ENCODE results near the gene PDCD2. TPM values are rescaled to one million over a fixed set of nuclear protein-coding genes. Genes with fewer than 3 reads are reported as not detected.
A peak's percentile ranks its signal among the peaks of the same experiment; 100 is the strongest.

PDCD2 gene
- total RNA-seq, 1 experiment from 2014 or later, result 121 TPM

DNA sequence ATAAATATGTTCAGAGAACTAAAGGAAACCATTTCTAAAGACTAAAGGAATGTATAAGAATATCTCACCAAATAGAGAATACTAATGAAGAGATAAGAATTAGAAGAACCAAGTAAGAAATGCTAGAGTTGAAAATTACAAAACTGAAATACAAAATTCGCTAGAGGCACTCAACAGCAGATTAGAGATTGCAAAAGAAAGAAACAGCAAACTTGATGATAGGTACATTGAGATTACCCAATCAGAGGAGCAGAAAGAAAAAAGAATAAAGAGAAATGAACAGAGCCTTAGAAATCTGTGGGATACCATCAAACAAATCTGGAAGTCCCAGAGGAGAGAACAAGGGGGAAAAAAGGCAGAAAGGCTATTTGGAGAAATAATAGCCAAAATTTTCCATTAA lies 6.3 kb upstream of the PDCD2 start:
- DNase-seq (ENCODE audit: low read depth, low spot score), result no peak
- Histone ChIP-seq H3K4me1 (ENCODE audit: control insufficient read depth, insufficient read depth, low read length) (no peaks in the 10 kb centered on the region), H3K9me3 (ENCODE audit: control insufficient read depth, insufficient read depth, low read depth, low read length) (peaks cover 24% of the 10 kb centered on the region), H3K4me3 (ENCODE audit: low read depth in 2 of 2, low read length in 2 of 2) (no peak overlapping the region), H3K36me3 (ENCODE audit: control insufficient read depth, insufficient read depth, low read length) (no peaks in the 10 kb centered on the region), H3K27me3 (ENCODE audit: control insufficient read depth, insufficient read depth, low read length) (peaks cover 9% of the 10 kb centered on the region), H3K27ac (ENCODE audit: low read length) (no peak overlapping the region)
- intact Hi-C loops (cut with micrococcal nuclease; ENCODE audit: unreplicated experiment) (no loop called here), in situ Hi-C loops (cut with HindIII; ENCODE audit: low pct_unique_long_range_greater_than_20kb, low sequenced_read_pairs) (no loop called here)
- ChIA-PET CTCF (no interaction called here), POLR2A (no interaction called here)
- BruUV-seq (replicated peaks), result no TSS peak
- no peak for TF ChIP-seq POLR2AphosphoS5 (IDR thresholded peaks at IDR 0.05; ENCODE audit: low read depth, low read length)
- TF ChIP-seq SIN3A (IDR thresholded peaks at IDR 0.05; ENCODE audit: borderline replicate concordance, insufficient read depth, low read depth, low read length), result no peak
- TF ChIP-seq, protein P1, sequence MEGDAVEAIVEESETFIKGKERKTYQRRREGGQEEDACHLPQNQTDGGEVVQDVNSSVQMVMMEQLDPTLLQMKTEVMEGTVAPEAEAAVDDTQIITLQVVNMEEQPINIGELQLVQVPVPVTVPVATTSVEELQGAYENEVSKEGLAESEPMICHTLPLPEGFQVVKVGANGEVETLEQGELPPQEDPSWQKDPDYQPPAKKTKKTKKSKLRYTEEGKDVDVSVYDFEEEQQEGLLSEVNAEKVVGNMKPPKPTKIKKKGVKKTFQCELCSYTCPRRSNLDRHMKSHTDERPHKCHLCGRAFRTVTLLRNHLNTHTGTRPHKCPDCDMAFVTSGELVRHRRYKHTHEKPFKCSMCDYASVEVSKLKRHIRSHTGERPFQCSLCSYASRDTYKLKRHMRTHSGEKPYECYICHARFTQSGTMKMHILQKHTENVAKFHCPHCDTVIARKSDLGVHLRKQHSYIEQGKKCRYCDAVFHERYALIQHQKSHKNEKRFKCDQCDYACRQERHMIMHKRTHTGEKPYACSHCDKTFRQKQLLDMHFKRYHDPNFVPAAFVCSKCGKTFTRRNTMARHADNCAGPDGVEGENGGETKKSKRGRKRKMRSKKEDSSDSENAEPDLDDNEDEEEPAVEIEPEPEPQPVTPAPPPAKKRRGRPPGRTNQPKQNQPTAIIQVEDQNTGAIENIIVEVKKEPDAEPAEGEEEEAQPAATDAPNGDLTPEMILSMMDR (IDR thresholded peaks at IDR 0.05), result no peak
- TF ChIP-seq REST (IDR thresholded peaks at IDR 0.05; ENCODE audit: insufficient read depth in 1 of 2, low read depth in 2 of 2, low read length in 1 of 2), result no peak
- no peak for TF ChIP-seq TCF7L2 (IDR thresholded peaks at IDR 0.05; ENCODE audit: low read depth, low read length)
- ATAC-seq, result no peak

- TSS peak; percentile 84 for BruUV-seq (replicated peaks)
- DNase-seq (ENCODE audit: low read depth, low spot score) (no peak), ATAC-seq (peak; percentile 64)
- H3K36me3 ChIP-seq (ENCODE audit: control insufficient read depth, insufficient read depth, low read length), result peaks cover 27% of the 10 kb centered on the region
- ChIA-PET POLR2A (no interaction called here), CTCF (interaction anchor here (0.6 kb wide), 1 partner anchor 10 kb away, joined by 3 read pairs; no protein-coding TSS in a partner anchor)
- no peaks in the 10 kb centered on the region for H3K27me3 ChIP-seq (ENCODE audit: control insufficient read depth, insufficient read depth, low read length)
- H3K4me3 ChIP-seq (ENCODE audit: low read depth in 2 of 2, low read length in 2 of 2), result peak overlapping the region; percentile 91 to 94
- peak overlapping the region; percentile 94 for H3K27ac ChIP-seq (ENCODE audit: low read length)
- intact Hi-C loops (cut with micrococcal nuclease; ENCODE audit: unreplicated experiment), result no loop called here
- in situ Hi-C loops (cut with HindIII; ENCODE audit: low pct_unique_long_range_greater_than_20kb, low sequenced_read_pairs), result no loop called here
- TF ChIP-seq, protein P1 (IDR thresholded peaks at IDR 0.05), result no peak
- no peak for TF ChIP-seq REST (IDR thresholded peaks at IDR 0.05; ENCODE audit: insufficient read depth in 1 of 2, low read depth in 2 of 2, low read length in 1 of 2)
- TF ChIP-seq SIN3A (IDR thresholded peaks at IDR 0.05; ENCODE audit: borderline replicate concordance, insufficient read depth, low read depth, low read length), result no peak
- TF ChIP-seq POLR2AphosphoS5 (IDR thresholded peaks at IDR 0.05; ENCODE audit: low read depth, low read length), result no peak
- TF ChIP-seq TCF7L2 (IDR thresholded peaks at IDR 0.05; ENCODE audit: low read depth, low read length), result no peak
- no peaks in the 10 kb centered on the region for H3K9me3 ChIP-seq (ENCODE audit: control insufficient read depth, insufficient read depth, low read depth, low read length)
- H3K4me1 ChIP-seq (ENCODE audit: control insufficient read depth, insufficient read depth, low read length), result peaks cover 14% of the 10 kb centered on the region
These were observed 589 bp upstream of the PDCD2 start for GRCh38 chr6:170584954-170585498.

Data from Panc1 (cell line).